ENCODE measurements around the gene ARHGAP24. TPM values are rescaled to one million over a fixed set of nuclear protein-coding genes. Genes with fewer than 3 reads are reported as not detected.

Gene ARHGAP24
- total and polyA plus RNA-seq, 2 donors (not counting 1 experiment from before 2014, with no cell fraction given), result 48.4 to 141 TPM

- no CpG with 5 or more reads among the region's 1 CpG for WGBS (ENCODE audit: insufficient coverage)
Observed at GRCh38 chr4:85701861-85702321, 226.9 kb downstream of the ARHGAP24 start.

More at GRCh38 chr4:85701861-85702321, 226.9 kb downstream of the ARHGAP24 start:
- peaks cover 4 to 14% (median 5%) of the 10 kb centered on the region in 3 donors for H3K9me3 ChIP-seq (ENCODE audit: control extremely low read depth in 1 of 3, control insufficient read depth in 2 of 3, insufficient read depth in 1 of 3, low read length in 2 of 3)
- H3K4me3 Mint-ChIP-seq, result peak overlapping the region; percentile 73
- peak overlapping the region in 3 of 5 experiments; percentile 17 to 53 (median 25) for H3K4me3 ChIP-seq (ENCODE audit: control extremely low read depth in 1 of 5, extremely low read depth in 1 of 5, insufficient read depth in 1 of 5, low read depth in 2 of 5, low read length in 4 of 5)
- ChIA-PET CTCF (interaction anchor here (1.1 to 2.1 kb wide), 3 partner anchors 19 to 24 kb away, joined by 4 to 7 read pairs (median 6); no protein-coding TSS in a partner anchor), POLR2A (interaction anchor here (0.9 to 1.4 kb wide), 4 partner anchors 13 to 226 kb away, joined by 3 to 4 read pairs (median 3); no protein-coding TSS in a partner anchor)
- peak; percentile 82 for DNase-seq
- peaks cover 64% of the 10 kb centered on the region for H3K4me1 Mint-ChIP-seq
- no peak overlapping the region for H2AFZ ChIP-seq (ENCODE audit: insufficient read depth, low read depth, low read length, poor library complexity, severe bottlenecking)
- H3K27me3 Mint-ChIP-seq, result no peaks in the 10 kb centered on the region
- no peaks in the 10 kb centered on the region for H3K27me3 ChIP-seq (replicated peaks in 1 of 4; ENCODE audit: control extremely low read depth in 1 of 4, control insufficient read depth in 3 of 4, insufficient read depth in 4 of 4, low read length in 3 of 4)
- no peak for TF ChIP-seq EZH2 (IDR thresholded peaks at IDR 0.05; ENCODE audit: borderline replicate concordance, insufficient read depth, low read depth, low read length, poor library complexity, severe bottlenecking)
- TF ChIP-seq, protein P1, sequence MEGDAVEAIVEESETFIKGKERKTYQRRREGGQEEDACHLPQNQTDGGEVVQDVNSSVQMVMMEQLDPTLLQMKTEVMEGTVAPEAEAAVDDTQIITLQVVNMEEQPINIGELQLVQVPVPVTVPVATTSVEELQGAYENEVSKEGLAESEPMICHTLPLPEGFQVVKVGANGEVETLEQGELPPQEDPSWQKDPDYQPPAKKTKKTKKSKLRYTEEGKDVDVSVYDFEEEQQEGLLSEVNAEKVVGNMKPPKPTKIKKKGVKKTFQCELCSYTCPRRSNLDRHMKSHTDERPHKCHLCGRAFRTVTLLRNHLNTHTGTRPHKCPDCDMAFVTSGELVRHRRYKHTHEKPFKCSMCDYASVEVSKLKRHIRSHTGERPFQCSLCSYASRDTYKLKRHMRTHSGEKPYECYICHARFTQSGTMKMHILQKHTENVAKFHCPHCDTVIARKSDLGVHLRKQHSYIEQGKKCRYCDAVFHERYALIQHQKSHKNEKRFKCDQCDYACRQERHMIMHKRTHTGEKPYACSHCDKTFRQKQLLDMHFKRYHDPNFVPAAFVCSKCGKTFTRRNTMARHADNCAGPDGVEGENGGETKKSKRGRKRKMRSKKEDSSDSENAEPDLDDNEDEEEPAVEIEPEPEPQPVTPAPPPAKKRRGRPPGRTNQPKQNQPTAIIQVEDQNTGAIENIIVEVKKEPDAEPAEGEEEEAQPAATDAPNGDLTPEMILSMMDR (IDR thresholded peaks at IDR 0.05), result no peak
- ATAC-seq (ENCODE audit: low read depth), result peak; percentile 88
- H3K4me2 ChIP-seq (replicated peaks; ENCODE audit: low read depth, low read length, poor library complexity, severe bottlenecking), result peak overlapping the region; percentile 69
- peaks cover 59 to 60% of the 10 kb centered on the region in 2 donors for H3K4me1 ChIP-seq (ENCODE audit: control insufficient read depth in 2 of 2, insufficient read depth in 2 of 2, low read length in 2 of 2)
- H3K9me3 Mint-ChIP-seq (ENCODE audit: insufficient read depth), result peaks cover 2% of the 10 kb centered on the region
- H3K9ac ChIP-seq (ENCODE audit: low read length), result peak overlapping the region; percentile 40
- no peaks in the 10 kb centered on the region for H4K20me1 ChIP-seq (ENCODE audit: control insufficient read depth, insufficient read depth, low read length, poor library complexity, severe bottlenecking)
- intact Hi-C loops (cut with micrococcal nuclease), result loop anchor here (1.0 to 5.0 kb wide), 6 partner anchors 19 to 145 kb away; no protein-coding TSS in a partner anchor
- H3K27ac ChIP-seq (ENCODE audit: low read length in 2 of 2), result peak overlapping the region; percentile 85 to 86
- H3K79me2 ChIP-seq (ENCODE audit: control insufficient read depth, insufficient read depth, low read length), result peaks cover 40% of the 10 kb centered on the region
- H3K27ac Mint-ChIP-seq, result peak overlapping the region; percentile 92
- peaks cover 3 to 4% of the 10 kb centered on the region in 2 experiments for H3K36me3 ChIP-seq (replicated peaks in 1 of 2; ENCODE audit: control extremely low read depth in 1 of 2, control insufficient read depth in 1 of 2, extremely low read depth in 1 of 2, insufficient read depth in 2 of 2, low read length in 1 of 2)
